Measurements from ENCODE around the gene CFAP119. TPM values are rescaled to one million over a fixed set of nuclear protein-coding genes. Genes with fewer than 3 reads are reported as not detected.

CFAP119 gene
- total and polyA plus RNA-seq, 10 of the 15 experiments (the other 5 are each of a cell fraction or from before 2014, with no cell fraction given), result 2.2 to 9.4 (median 4.3) TPM

DNA sequence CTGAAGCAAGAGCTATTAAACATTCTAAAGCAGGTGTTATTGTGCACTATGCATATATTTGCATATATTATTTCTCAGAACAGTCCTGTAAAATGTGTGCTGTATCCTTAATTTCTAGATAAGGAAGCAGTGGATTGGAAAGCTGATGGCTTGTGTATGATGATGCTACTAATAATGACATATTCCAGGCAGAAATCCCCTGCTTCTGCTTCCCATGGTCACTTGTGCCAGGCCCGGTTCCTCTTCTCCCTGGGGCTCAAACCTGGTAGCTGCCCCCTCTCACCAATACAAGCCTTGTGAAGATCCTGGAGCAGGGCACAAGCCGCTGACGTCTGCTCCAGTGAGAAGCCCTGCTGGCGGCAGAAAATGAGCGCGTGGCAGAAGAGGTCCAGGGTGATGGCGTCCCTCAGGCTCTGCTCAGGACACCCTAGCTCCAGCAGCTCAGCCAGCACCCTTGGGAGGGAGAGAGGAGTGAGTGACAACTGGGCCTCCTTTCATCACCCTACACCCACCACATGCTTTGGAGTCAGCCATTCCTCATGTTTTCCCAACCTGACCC lies 1.8 kb downstream of the CFAP119 start (continued):
- TF ChIP-seq EP300 (IDR thresholded peaks at IDR 0.05; ENCODE audit: borderline replicate concordance in 1 of 2, control insufficient read depth in 1 of 2, low read depth in 2 of 2, low read length in 2 of 2) (no peak), MXI1 (IDR thresholded peaks at IDR 0.05; ENCODE audit: low read depth, low read length) (no peak), PML (IDR thresholded peaks at IDR 0.05; ENCODE audit: low read length) (no peak), TCF12 (IDR thresholded peaks at IDR 0.05; ENCODE audit: low read depth, low read length) (no peak), NBN (IDR thresholded peaks at IDR 0.05) (no peak), NRF1 (conservative IDR thresholded peaks at IDR 0.05; ENCODE audit: low read depth, low read length) (no peak), EZH2 (IDR thresholded peaks at IDR 0.05; ENCODE audit: borderline replicate concordance, control insufficient read depth, low read depth, low read length) (no peak), MYB (IDR thresholded peaks at IDR 0.05; ENCODE audit: borderline replicate concordance, low read depth, low read length) (no peak), IRF4 (IDR thresholded peaks at IDR 0.05; ENCODE audit: low read depth, low read length) (no peak), ZNF217 (IDR thresholded peaks at IDR 0.05) (no peak), SREBF1 (IDR thresholded peaks at IDR 0.05; ENCODE audit: low read length) (no peak), HDAC6 (IDR thresholded peaks at IDR 0.05; ENCODE audit: unreplicated experiment) (no peak)
- TF ChIP-seq, protein P1, sequence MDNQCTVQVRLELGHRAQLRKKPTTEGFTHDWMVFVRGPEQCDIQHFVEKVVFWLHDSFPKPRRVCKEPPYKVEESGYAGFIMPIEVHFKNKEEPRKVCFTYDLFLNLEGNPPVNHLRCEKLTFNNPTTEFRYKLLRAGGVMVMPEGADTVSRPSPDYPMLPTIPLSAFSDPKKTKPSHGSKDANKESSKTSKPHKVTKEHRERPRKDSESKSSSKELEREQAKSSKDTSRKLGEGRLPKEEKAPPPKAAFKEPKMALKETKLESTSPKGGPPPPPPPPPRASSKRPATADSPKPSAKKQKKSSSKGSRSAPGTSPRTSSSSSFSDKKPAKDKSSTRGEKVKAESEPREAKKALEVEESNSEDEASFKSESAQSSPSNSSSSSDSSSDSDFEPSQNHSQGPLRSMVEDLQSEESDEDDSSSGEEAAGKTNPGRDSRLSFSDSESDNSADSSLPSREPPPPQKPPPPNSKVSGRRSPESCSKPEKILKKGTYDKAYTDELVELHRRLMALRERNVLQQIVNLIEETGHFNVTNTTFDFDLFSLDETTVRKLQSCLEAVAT (IDR thresholded peaks at IDR 0.05), result no peak
- TF ChIP-seq, protein P2, sequence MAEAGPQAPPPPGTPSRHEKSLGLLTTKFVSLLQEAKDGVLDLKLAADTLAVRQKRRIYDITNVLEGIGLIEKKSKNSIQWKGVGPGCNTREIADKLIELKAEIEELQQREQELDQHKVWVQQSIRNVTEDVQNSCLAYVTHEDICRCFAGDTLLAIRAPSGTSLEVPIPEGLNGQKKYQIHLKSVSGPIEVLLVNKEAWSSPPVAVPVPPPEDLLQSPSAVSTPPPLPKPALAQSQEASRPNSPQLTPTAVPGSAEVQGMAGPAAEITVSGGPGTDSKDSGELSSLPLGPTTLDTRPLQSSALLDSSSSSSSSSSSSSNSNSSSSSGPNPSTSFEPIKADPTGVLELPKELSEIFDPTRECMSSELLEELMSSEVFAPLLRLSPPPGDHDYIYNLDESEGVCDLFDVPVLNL (IDR thresholded peaks at IDR 0.05; ENCODE audit: low read depth, low read length), result no peak
- TF ChIP-seq, protein P3, sequence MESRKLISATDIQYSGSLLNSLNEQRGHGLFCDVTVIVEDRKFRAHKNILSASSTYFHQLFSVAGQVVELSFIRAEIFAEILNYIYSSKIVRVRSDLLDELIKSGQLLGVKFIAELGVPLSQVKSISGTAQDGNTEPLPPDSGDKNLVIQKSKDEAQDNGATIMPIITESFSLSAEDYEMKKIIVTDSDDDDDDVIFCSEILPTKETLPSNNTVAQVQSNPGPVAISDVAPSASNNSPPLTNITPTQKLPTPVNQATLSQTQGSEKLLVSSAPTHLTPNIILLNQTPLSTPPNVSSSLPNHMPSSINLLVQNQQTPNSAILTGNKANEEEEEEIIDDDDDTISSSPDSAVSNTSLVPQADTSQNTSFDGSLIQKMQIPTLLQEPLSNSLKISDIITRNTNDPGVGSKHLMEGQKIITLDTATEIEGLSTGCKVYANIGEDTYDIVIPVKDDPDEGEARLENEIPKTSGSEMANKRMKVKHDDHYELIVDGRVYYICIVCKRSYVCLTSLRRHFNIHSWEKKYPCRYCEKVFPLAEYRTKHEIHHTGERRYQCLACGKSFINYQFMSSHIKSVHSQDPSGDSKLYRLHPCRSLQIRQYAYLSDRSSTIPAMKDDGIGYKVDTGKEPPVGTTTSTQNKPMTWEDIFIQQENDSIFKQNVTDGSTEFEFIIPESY (IDR thresholded peaks at IDR 0.05), result no peak

All from GM12878 (cell line).